ENCODE data around the gene PHLDA2.

DNA sequence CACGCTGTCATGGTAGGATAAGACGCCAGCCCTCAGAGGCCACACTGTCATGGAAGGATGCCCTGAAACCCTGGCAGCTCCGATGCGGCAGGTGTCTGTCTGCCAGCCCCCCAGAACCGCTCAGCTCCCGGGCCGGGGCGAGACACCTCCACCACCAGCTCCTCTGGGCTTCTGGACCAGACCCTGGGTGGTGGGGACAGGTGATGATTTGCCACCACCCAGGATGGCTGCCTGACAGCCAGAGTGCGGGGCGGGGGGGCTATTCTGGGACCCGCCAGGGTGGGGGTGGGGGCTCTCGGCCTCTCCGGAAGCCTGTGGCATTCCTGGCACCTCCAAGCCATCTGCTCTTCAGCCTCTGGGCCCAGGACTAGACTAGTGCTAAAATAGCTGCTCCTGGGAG, 9.4 kb downstream of the PHLDA2 start:
- TF ChIP-seq EZH2phosphoT487 (IDR thresholded peaks at IDR 0.05; ENCODE audit: borderline replicate concordance, low read length), result no peak
- TF ChIP-seq CTCF (IDR thresholded peaks at IDR 0.05; ENCODE audit: low read depth, low read length, poor library complexity, severe bottlenecking), result no peak

Measured in DOHH2 (cell line).